Cardiac muscle cell (in vitro differentiated cells and primary cell): ENCODE data around the gene ERBB4. TPM values are rescaled to one million over a fixed set of nuclear protein-coding genes. Genes with fewer than 3 reads are reported as not detected.

Source experiments
- DNase-seq, 2 donors: peaks; one replicate each; pipeline versions ENCODE4 v3.0.0 to v3.0.0-alpha.2; 2010 to 2017; ENCODE audit warnings: low read depth in 1 of 2, low spot score in 1 of 2
- H3K27ac ChIP-seq: fragments of 200-600 bp; sonication (generic); 2 replicates; pipeline ENCODE4 v1.5.1; 2016
- H3K27me3 ChIP-seq: fragments of 200-600 bp; sonication (generic); 2 replicates; pipeline ENCODE4 v1.6.0; 2016; ENCODE audit warnings: control low read depth
- H3K36me3 ChIP-seq: fragments of 200-600 bp; sonication (generic); 2 replicates; pipeline ENCODE4 v1.5.1; 2016; ENCODE audit warnings: control low read depth
- H3K4me1 ChIP-seq: fragments of 200-600 bp; sonication (generic); 2 replicates; pipeline ENCODE4 v1.8.1; 2017; ENCODE audit warnings: low read depth, mild to moderate bottlenecking, mixed run types
- H3K4me3 ChIP-seq: fragments of 200-600 bp; sonication (generic); 2 replicates; pipeline ENCODE4 v1.5.1; 2016; ENCODE audit warnings: mild to moderate bottlenecking
- H3K9me3 ChIP-seq: fragments of 200-600 bp; sonication (generic); 2 replicates; pipeline ENCODE4 v1.5.1; 2017; ENCODE audit warnings: low read depth, mild to moderate bottlenecking, control low read depth
- CTCF ChIP-seq: IDR thresholded peaks from 2 replicates; pipeline ENCODE4 v1.5.1; 2012; ENCODE audit warnings: low read depth, mild to moderate bottlenecking, low read length
- polyA plus RNA-seq: library from polyadenylated mRNA; unstranded; fragments of >200 nt; fragmentation: Nextera tagmentation; extraction: Ambion mirVana; gene quantifications from 2 replicates; pipeline ENCODE4 v1.2.1, GENCODE V29; 2016
- total RNA-seq: library from RNA; depleted of rRNA; stranded (reverse); fragments of >200 nt; gene quantifications from 2 replicates; pipeline ENCODE4 v1.2.3, GENCODE V29; 2016

ERBB4 gene
- total and polyA plus RNA-seq, 2 experiments from 2014 or later = 38.1 to 42.1 TPM

DNA sequence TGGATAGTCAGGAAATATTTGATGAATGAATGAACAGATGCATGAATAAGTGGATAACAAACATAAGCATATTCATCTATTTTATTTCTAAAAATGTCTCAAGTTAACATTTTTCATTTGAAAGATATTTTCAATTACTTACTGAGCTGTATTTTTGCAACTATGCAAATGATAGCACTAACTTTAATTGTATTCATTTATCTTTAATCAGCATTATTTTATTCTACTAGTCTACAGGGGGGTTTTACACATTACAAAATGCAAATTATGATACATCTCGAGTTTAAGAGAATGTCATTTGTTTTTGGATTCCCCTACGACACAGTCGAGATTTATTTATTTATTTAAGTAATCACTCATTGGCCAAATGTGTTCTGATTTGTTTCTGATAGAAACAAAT lies 530.6 kb downstream of the ERBB4 start:
- no peak for TF ChIP-seq CTCF
- DNase-seq = no peak
- H3K4me3 ChIP-seq = no peak overlapping the region
- H3K27me3 ChIP-seq = no peaks in the 10 kb centered on the region
- H3K4me1 ChIP-seq = no peaks in the 10 kb centered on the region
- H3K9me3 ChIP-seq = no peaks in the 10 kb centered on the region
- no peak overlapping the region for H3K27ac ChIP-seq
- no peaks in the 10 kb centered on the region for H3K36me3 ChIP-seq

- no peaks in the 10 kb centered on the region for H3K36me3 ChIP-seq
Measured at GRCh38 chr2:212005085-212005671, 533.4 kb downstream of the ERBB4 start.

DNA sequence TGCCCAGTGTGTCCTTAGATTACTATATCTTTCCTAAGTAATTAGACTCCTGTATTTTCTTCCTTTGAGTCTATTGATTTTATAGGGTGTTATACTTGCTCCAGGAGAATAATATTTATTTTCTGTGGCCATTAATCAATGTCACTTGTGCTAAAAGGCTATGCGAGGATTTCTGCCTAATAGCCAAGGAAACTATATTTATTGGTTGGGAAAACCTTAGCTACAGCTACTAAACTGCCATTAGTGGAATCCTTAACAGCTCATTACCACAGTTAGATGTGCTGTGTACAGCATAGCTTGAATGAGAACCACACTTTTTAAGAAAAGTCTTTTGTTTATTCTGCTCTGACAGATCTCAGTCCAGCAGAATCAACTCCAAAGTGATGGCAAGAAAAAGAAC lies 537.3 kb downstream of the ERBB4 start:
- H3K27ac ChIP-seq = no peak overlapping the region
- no peaks in the 10 kb centered on the region for H3K27me3 ChIP-seq
- TF ChIP-seq CTCF = no peak
- DNase-seq = no peak
- no peaks in the 10 kb centered on the region for H3K9me3 ChIP-seq
- no peak overlapping the region for H3K4me3 ChIP-seq
- no peaks in the 10 kb centered on the region for H3K4me1 ChIP-seq
- no peaks in the 10 kb centered on the region for H3K36me3 ChIP-seq

More at GRCh38 chr2:212005085-212005671, 533.4 kb downstream of the ERBB4 start:
- no peaks in the 10 kb centered on the region for H3K9me3 ChIP-seq
- H3K4me3 ChIP-seq = no peak overlapping the region
- H3K27ac ChIP-seq = no peak overlapping the region
- H3K27me3 ChIP-seq = no peaks in the 10 kb centered on the region
- H3K4me1 ChIP-seq = no peaks in the 10 kb centered on the region
- TF ChIP-seq CTCF = peak; percentile 79
- DNase-seq = peak; percentile 61 to 72

DNA sequence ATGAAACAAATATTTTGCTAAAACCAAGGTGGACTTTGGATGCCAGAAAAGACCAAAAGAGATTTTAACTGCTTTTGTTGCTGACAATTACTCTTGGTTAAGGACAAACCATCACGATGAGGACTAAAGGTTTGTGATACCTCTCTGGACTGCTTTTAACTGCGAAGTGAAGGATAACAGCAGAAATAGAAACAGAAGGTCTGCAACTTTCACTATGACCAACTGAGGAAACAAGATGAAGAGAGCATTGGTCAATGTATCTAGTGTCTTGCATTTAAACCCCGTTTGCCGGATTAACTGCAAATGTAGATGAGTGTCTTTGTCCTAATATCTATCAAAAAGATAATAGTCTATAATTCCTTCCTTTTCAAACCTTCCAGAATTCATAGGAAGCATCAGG lies 541.7 kb downstream of the ERBB4 start:
- Histone ChIP-seq H3K27ac (no peak overlapping the region), H3K4me3 (no peak overlapping the region), H3K27me3 (no peaks in the 10 kb centered on the region), H3K36me3 (no peaks in the 10 kb centered on the region), H3K9me3 (no peaks in the 10 kb centered on the region), H3K4me1 (no peaks in the 10 kb centered on the region)
- no peak for TF ChIP-seq CTCF
- no peak for DNase-seq

DNA sequence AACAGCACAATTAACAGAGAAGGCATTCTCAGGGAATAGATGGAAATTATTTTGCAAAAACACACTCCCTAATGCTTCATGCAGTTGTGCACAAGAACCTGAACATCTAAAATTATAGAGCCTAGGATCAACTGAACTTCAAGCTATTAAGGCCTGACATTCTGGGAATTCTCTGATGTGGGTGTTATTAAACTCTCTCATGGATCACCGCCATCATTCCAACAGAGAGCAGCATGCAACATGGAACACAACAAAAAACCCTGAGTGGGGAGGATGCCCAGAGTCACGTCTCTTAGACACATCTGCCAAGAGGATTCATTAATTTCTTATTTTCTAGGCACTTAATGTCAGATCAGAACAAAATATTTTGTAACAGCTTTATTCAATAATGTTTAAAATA lies 543.8 kb downstream of the ERBB4 start:
- no peak for DNase-seq
- Histone ChIP-seq H3K27me3 (no peaks in the 10 kb centered on the region), H3K36me3 (no peaks in the 10 kb centered on the region), H3K27ac (no peak overlapping the region), H3K4me1 (no peaks in the 10 kb centered on the region), H3K4me3 (no peak overlapping the region), H3K9me3 (no peaks in the 10 kb centered on the region)
- TF ChIP-seq CTCF = no peak
